ENCODE results near the gene PTS. TPM values are rescaled to one million over a fixed set of nuclear protein-coding genes. Genes with fewer than 3 reads are reported as not detected.

Gene PTS
- total and polyA plus RNA-seq, 12 donors = 22.5 to 75.0 (median 27.7) TPM

DNA sequence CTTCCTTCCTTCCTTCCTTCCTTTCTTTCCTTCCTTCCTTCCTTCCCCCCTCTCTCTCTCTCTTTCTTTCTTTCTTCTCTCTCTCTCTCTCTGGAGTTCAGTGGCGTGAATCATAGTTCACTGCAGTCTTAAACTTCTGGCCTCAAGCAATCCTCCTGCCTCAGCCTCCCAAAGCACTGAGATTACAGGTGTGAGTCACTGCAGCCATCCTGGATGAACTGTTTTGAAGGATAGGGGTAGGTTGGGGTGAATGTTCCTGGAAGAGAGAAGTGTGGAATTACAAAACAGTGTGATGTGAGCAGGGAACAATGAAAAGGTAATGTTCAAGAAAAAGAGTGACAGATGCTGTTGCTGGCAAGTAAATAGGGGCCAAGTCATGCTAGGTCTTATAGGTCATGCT, 46.8 kb downstream of the PTS start:
- H3K27ac ChIP-seq = no peak overlapping the region
- TF ChIP-seq, protein P1, sequence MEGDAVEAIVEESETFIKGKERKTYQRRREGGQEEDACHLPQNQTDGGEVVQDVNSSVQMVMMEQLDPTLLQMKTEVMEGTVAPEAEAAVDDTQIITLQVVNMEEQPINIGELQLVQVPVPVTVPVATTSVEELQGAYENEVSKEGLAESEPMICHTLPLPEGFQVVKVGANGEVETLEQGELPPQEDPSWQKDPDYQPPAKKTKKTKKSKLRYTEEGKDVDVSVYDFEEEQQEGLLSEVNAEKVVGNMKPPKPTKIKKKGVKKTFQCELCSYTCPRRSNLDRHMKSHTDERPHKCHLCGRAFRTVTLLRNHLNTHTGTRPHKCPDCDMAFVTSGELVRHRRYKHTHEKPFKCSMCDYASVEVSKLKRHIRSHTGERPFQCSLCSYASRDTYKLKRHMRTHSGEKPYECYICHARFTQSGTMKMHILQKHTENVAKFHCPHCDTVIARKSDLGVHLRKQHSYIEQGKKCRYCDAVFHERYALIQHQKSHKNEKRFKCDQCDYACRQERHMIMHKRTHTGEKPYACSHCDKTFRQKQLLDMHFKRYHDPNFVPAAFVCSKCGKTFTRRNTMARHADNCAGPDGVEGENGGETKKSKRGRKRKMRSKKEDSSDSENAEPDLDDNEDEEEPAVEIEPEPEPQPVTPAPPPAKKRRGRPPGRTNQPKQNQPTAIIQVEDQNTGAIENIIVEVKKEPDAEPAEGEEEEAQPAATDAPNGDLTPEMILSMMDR (IDR thresholded peaks at IDR 0.05) = no peak
- DNase-seq (no peak), ATAC-seq (no peak)
- no peak overlapping the region for H3K4me3 ChIP-seq
- H3K27me3 ChIP-seq = no peaks in the 10 kb centered on the region
- no peaks in the 10 kb centered on the region for H3K4me1 ChIP-seq
- intact Hi-C loops (cut with DNase I) = loop anchor here in 1 of 10 donors (10.0 kb wide), 1 partner anchor 158 kb away; no protein-coding TSS in a partner anchor
- WGBS, 2 donors = 89 to 100% methylated on average over 1 of the region's 1 CpG
- no peaks in the 10 kb centered on the region for H3K9me3 ChIP-seq
- no peaks in the 10 kb centered on the region for H3K36me3 ChIP-seq

DNA sequence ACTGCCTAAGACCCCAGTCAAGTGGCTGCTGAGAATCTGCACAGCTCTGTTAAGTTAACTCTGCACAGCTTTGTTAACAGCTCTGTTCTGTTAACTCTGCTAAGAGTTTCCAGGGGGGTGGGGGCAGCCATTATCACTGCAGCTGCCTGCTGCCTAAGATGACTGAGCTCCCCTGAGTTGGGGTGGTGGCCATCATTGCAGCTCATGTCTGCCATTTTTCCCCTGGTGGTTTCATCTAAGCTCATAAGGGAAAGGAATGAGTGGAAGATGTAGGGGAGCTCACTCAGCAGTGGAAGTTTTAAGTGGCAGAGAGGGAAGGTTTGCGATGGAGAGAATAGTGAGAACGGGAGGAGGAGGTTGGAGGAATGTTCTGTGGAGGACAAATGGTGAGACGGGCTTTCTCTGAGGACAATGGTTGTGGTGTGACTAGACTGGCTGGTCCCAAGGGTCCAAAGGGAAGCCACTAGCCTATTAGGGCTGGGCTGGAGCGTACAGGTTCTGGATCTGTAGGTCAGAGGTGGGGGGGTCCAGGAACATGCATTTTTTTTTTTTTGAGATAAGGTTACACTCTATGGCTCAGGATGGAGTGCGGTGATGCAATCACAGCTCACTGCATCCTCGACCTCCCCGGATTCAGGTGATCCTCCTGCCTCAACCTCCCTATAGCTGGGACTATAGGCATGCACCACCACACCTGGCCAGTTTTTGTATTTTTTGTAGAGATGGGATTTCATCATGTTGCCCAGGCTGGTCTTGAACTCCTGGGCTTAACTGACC, 48.0 kb downstream of the PTS start:
- Histone ChIP-seq H3K27me3 (no peaks in the 10 kb centered on the region), H3K9me3 (no peaks in the 10 kb centered on the region), H3K27ac (no peak overlapping the region), H3K4me3 (no peak overlapping the region), H3K4me1 (no peaks in the 10 kb centered on the region), H3K36me3 (no peaks in the 10 kb centered on the region)
- 95 to 96% methylated on average over 7 of the region's 7 CpGs for WGBS, 2 donors
- ATAC-seq (no peak), DNase-seq (no peak)
- intact Hi-C loops (cut with DNase I) = loop anchor here in 1 of 10 donors (10.0 kb wide), 1 partner anchor 159 kb away; no protein-coding TSS in a partner anchor
- TF ChIP-seq, protein P1 (IDR thresholded peaks at IDR 0.05) = no peak

DNA sequence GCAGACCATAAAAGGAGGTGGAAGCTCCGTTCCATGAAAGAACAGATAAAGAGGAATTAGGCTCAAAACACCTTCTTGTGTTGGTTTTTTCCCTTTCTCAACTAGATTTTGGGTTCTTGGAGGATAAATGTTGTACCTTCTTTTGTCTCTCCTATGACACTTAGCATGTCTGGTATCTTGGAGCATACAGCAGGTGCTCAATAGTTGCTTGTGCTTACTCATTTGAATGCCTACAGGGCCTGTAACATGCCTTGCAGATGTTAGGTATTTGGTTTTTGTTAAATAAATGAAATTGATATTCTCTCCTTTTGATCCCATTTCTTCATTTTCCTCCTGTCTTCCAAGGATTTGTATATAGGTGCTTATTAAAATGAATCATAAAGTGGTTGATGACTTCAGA, 50.8 kb downstream of the PTS start:
- Histone ChIP-seq H3K4me1 (peaks cover 0 to 8% (median 5%) of the 10 kb centered on the region in 9 donors), H3K9me3 (no peaks in the 10 kb centered on the region), H3K27me3 (no peaks in the 10 kb centered on the region), H3K4me3 (no peak overlapping the region), H3K27ac (no peak overlapping the region), H3K36me3 (no peaks in the 10 kb centered on the region)
- intact Hi-C loops (cut with DNase I) = loop anchor here in 2 of 10 donors (5.0 to 10.0 kb wide), 2 partner anchors 160 to 162 kb away; no protein-coding TSS in a partner anchor
- 40 to 75% methylated on average over 1 of the region's 1 CpG for WGBS, 2 donors
- DNase-seq (no peak), ATAC-seq (no peak)
- TF ChIP-seq, protein P1 (IDR thresholded peaks at IDR 0.05) = no peak

DNA sequence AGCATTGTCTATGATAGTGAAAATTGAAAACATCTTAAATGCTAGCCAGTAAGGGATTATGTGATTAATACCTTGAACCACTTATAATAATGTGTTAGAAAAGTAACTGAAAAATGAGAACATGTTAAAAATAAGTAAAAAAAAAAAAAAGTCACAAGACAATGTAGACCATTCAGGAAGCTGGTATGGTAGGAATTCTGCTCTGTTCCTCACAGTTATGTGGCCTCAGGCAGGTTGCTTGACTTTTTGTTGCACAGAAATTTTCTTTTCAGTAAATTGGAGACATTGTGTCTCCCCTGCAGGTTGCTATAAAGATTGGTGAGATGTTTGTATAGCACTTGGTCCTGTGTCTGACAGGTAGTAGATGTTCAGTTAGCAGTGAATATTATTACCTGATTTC, 51.7 kb downstream of the PTS start:
- Histone ChIP-seq H3K36me3 (no peaks in the 10 kb centered on the region), H3K27ac (no peak overlapping the region), H3K9me3 (no peaks in the 10 kb centered on the region), H3K4me1 (peaks cover 0 to 8% (median 5%) of the 10 kb centered on the region in 9 donors), H3K27me3 (no peaks in the 10 kb centered on the region), H3K4me3 (no peak overlapping the region)
- no peak for ATAC-seq
- TF ChIP-seq, protein P1 (IDR thresholded peaks at IDR 0.05) = no peak
- intact Hi-C loops (cut with DNase I) = loop anchor here in 2 of 10 donors (5.0 to 10.0 kb wide), 2 partner anchors 161 to 163 kb away; no protein-coding TSS in a partner anchor
- DNase-seq = no peak

Data from heart right ventricle (tissue), 16 donors.